ENCODE data around the gene PRKX.

DNA sequence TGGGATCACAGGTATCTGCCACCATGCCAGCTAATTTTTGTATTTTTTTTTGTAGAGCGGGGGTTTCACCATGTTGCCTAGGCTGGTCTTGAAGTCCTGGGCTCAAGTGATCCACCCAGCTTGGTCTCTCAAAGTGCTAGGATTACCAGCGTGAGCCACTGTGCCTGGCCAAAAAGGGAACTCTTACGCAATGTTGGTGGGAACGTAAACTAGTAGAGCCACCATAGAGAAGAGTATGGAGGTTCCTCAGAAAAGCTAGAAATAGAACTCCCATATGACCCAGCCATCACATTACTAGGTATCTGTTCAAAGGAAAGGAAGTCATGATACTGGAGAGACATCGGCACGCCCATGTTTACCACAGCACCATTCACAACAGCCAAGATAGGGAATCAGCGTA lies 85.9 kb downstream of the PRKX start:
- TF ChIP-seq, protein P1, sequence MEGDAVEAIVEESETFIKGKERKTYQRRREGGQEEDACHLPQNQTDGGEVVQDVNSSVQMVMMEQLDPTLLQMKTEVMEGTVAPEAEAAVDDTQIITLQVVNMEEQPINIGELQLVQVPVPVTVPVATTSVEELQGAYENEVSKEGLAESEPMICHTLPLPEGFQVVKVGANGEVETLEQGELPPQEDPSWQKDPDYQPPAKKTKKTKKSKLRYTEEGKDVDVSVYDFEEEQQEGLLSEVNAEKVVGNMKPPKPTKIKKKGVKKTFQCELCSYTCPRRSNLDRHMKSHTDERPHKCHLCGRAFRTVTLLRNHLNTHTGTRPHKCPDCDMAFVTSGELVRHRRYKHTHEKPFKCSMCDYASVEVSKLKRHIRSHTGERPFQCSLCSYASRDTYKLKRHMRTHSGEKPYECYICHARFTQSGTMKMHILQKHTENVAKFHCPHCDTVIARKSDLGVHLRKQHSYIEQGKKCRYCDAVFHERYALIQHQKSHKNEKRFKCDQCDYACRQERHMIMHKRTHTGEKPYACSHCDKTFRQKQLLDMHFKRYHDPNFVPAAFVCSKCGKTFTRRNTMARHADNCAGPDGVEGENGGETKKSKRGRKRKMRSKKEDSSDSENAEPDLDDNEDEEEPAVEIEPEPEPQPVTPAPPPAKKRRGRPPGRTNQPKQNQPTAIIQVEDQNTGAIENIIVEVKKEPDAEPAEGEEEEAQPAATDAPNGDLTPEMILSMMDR (IDR thresholded peaks at IDR 0.05; ENCODE audit: low read depth, low read length): no peak
- TF ChIP-seq, protein P2, sequence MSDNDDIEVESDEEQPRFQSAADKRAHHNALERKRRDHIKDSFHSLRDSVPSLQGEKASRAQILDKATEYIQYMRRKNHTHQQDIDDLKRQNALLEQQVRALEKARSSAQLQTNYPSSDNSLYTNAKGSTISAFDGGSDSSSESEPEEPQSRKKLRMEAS (IDR thresholded peaks at IDR 0.05; ENCODE audit: low read depth, low read length): no peak

Data from NB4 (cell line).